Endothelial cell of umbilical vein (primary cell): Measurements from ENCODE around the gene MYLIP. TPM values are rescaled to one million over a fixed set of nuclear protein-coding genes. Genes with fewer than 3 reads are reported as not detected.

Experiments used
- BruUV-seq: library from RNA; stranded (reverse); fragments of 400-500 nt; replicated peaks from 2 replicates; lab custom pipeline; 2021; lab: Mats Ljungman, UMichigan
- CTCF ChIA-PET: fragments of 300-600, 350-600 bp; sonication (Branson Sonifier 250); formaldehyde crosslinking; loops from one replicate; lab custom pipeline; 2021; ENCODE audit warnings: antibody characterized with exemption, inconsistent platforms; lab: Charles Lee
- POLR2A ChIA-PET: fragments of 300-600, 350-600 bp; sonication (Branson Sonifier 250); formaldehyde crosslinking; loops from one replicate; lab custom pipeline; 2021; ENCODE audit warnings: antibody characterized with exemption, inconsistent platforms; lab: Charles Lee
- DNase-seq: peaks from one replicate; pipeline ENCODE4 v3.0.0-alpha.2; 2011; ENCODE audit warnings: low read depth, low spot score
- FAIRE-seq: peaks from 2 replicates; lab custom pipeline; 2011; peaks lifted over from hg19 to GRCh38; lab: Jason Lieb, UNC
- H2AFZ ChIP-seq: 2 replicates; pipeline ENCODE4 v1.6.0; 2012; ENCODE audit warnings: low read depth, low read length, control low read depth, inconsistent platforms
- H3K27ac ChIP-seq: 2 replicates; pipeline ENCODE4 v1.5.1; 2011; ENCODE audit warnings: low read depth, mild to moderate bottlenecking, control low read depth, low read length, moderate library complexity; ENCODE audit not compliant: insufficient read depth
- H3K27me3 ChIP-seq, 2 experiments: 2 replicates each; pipeline versions ENCODE4 v1.6.0 to v1.6.1; 2011; ENCODE audit warnings: low read length in 2 of 2, mixed read lengths in 1 of 2; ENCODE audit not compliant: control insufficient read depth in 2 of 2, insufficient read depth in 2 of 2
- H3K36me3 ChIP-seq, 2 experiments: 2 replicates in 1 of 2; 3 replicates in 1 of 2; pipeline ENCODE4 v1.5.1; 2011; ENCODE audit warnings: low read length in 2 of 2, mild to moderate bottlenecking in 1 of 2, moderate library complexity in 1 of 2; ENCODE audit not compliant: control insufficient read depth in 2 of 2, insufficient read depth in 2 of 2; ENCODE audit errors: extremely low read depth in 1 of 2
- H3K4me1 ChIP-seq: 3 replicates; pipeline ENCODE4 v1.5.1; 2011; ENCODE audit warnings: mild to moderate bottlenecking, low read length; ENCODE audit not compliant: control insufficient read depth, insufficient read depth; ENCODE audit errors: extremely low read depth
- H3K4me2 ChIP-seq: 2 replicates; pipeline ENCODE4 v1.6.1; 2011; ENCODE audit warnings: low read length, control low read depth, mixed read lengths; ENCODE audit not compliant: insufficient read depth
- H3K4me3 ChIP-seq, 3 experiments: fragments of 200-600 bp in 1 of 3; sonication (generic), shearing (Covaris generic) in 1 of 3; replicated peaks in 1 of 3; 2 replicates each; pipeline ENCODE4 v1.5.1; 2011 to 2016; ENCODE audit warnings: control low read depth in 3 of 3, low read length in 3 of 3, mild to moderate bottlenecking in 2 of 3, inconsistent platforms in 1 of 3, low read depth in 1 of 3, moderate library complexity in 1 of 3; ENCODE audit not compliant: insufficient read depth in 1 of 3
- H3K79me2 ChIP-seq: 2 replicates; pipeline ENCODE4 v1.6.0; 2012; ENCODE audit warnings: low read length, inconsistent platforms; ENCODE audit not compliant: control insufficient read depth, insufficient read depth
- H3K9ac ChIP-seq: replicated peaks from 2 replicates; pipeline ENCODE3; 2011; ENCODE audit warnings: low read length, control low read depth; ENCODE audit not compliant: insufficient read depth; ENCODE audit errors: extremely low read depth
- H3K9me1 ChIP-seq: replicated peaks from 3 replicates; pipeline ENCODE4 v1.6.0; 2011; ENCODE audit warnings: mild to moderate bottlenecking, low read length; ENCODE audit not compliant: control insufficient read depth, insufficient read depth; ENCODE audit errors: extremely low read depth
- H3K9me3 ChIP-seq: replicated peaks from 2 replicates; pipeline ENCODE4 v1.5.1; 2012; ENCODE audit warnings: low read length, inconsistent platforms; ENCODE audit not compliant: control insufficient read depth, insufficient read depth
- H4K20me1 ChIP-seq: replicated peaks from 2 replicates; pipeline ENCODE3; 2011; ENCODE audit warnings: mild to moderate bottlenecking, low read length; ENCODE audit not compliant: control insufficient read depth, insufficient read depth; ENCODE audit errors: extremely low read depth
- EZH2 ChIP-seq: IDR thresholded peaks from 2 replicates; pipeline ENCODE4 v1.6.1; 2012; ENCODE audit warnings: borderline replicate concordance, low read depth, mild to moderate bottlenecking, moderate library complexity, low read length, inconsistent platforms; ENCODE audit not compliant: severe bottlenecking
- FOS ChIP-seq: IDR thresholded peaks from 2 replicates; pipeline ENCODE4 v1.6.1; 2011; ENCODE audit warnings: mild to moderate bottlenecking, low read length, moderate library complexity, borderline replicate concordance; ENCODE audit not compliant: insufficient read depth
- GATA2 ChIP-seq: IDR thresholded peaks from 2 replicates; pipeline ENCODE4 v1.7.0; 2011; ENCODE audit warnings: low read depth, mild to moderate bottlenecking, moderate library complexity, mixed read lengths, low read length; ENCODE audit not compliant: insufficient read length, insufficient read depth
- JUN ChIP-seq: IDR thresholded peaks from 2 replicates; pipeline ENCODE4 v1.6.1; 2011; ENCODE audit warnings: borderline replicate concordance, low read depth; ENCODE audit not compliant: insufficient read length, insufficient read depth
- MYC ChIP-seq: IDR thresholded peaks from one replicate; pipeline ENCODE4 v1.6.1; 2011; ENCODE audit warnings: mild to moderate bottlenecking, low read depth, low read length
- POLR2A ChIP-seq: IDR thresholded peaks from 2 replicates; pipeline ENCODE4 v1.6.1; 2012; ENCODE audit warnings: low read depth, mild to moderate bottlenecking, control low read depth, low read length
- POLR2AphosphoS5 ChIP-seq: IDR thresholded peaks from 2 replicates; pipeline ENCODE4 v1.6.1; 2012; ENCODE audit warnings: low read depth, mild to moderate bottlenecking, control low read depth, low read length, moderate library complexity; ENCODE audit not compliant: insufficient read depth
- dilution Hi-C: fragments of 300-500 bp; cut with MboI; formaldehyde crosslinking; loops from one replicate; pipeline ENCODE4 v1.15.0; 2019; ENCODE audit warnings: low sequenced_read_pairs; ENCODE audit not compliant: extremely low pct_ligation_motif_present
- intact Hi-C: fragments of 100-400 bp; cut with micrococcal nuclease; formaldehyde crosslinking; loops from one replicate; pipeline ENCODE4 v1.10.0; 2022
- microRNA-seq: library from miRNA; unstranded; fragments of <30 nt; microRNA quantifications from one replicate; pipeline ENCODE4 v1.2.0, GENCODE V29; 2021; ENCODE audit warnings: borderline number of aligned reads, borderline replicate concordance
- polyA plus RNA-seq, 4 experiments: library from polyadenylated mRNA; depleted of rRNA in 3 of 4; stranded (reverse) in 3 of 4; unstranded in 1 of 4; fragments of >200 nt; gene quantifications; 2 replicates each; pipeline versions ENCODE4 v1.2.1 to v1.2.3, GENCODE V29; 2011 to 2012; ENCODE audit warnings: missing spikeins in 1 of 4
- small RNA-seq: library from RNA; depleted of rRNA; stranded (forward); fragments of <200 nt; gene quantifications from one replicate; pipeline ENCODE3, GENCODE V24; 2012; ENCODE audit warnings: low replicate concordance, low read depth; ENCODE audit not compliant: insufficient read depth, insufficient read length
- total RNA-seq: library from RNA; stranded (reverse); gene quantifications from 2 replicates; pipeline ENCODE4 v1.2.3, GENCODE V29; 2021
- TF ChIP-seq, protein P1 (sequence below): IDR thresholded peaks from 2 replicates; pipeline ENCODE4 v1.6.1; 2011; ENCODE audit not compliant: insufficient read depth, insufficient read length
- TF ChIP-seq, protein P2 (sequence below), 2 donors: IDR thresholded peaks; 1 replicate in 1 of 2; 2 replicates in 1 of 2; pipeline ENCODE4 v1.5.1; 2011; ENCODE audit warnings: low read length in 2 of 2, mild to moderate bottlenecking in 2 of 2, moderate library complexity in 2 of 2, control low read depth in 1 of 2, inconsistent platforms in 1 of 2, low read depth in 1 of 2; ENCODE audit not compliant: insufficient read depth in 1 of 2; ENCODE audit errors: extremely low read depth in 1 of 2

The MYLIP gene
- total and polyA plus RNA-seq, 2 donors (not counting 3 experiments of a cell fraction or from before 2014, with no cell fraction given) = 16.9 to 19.2 TPM

DNA sequence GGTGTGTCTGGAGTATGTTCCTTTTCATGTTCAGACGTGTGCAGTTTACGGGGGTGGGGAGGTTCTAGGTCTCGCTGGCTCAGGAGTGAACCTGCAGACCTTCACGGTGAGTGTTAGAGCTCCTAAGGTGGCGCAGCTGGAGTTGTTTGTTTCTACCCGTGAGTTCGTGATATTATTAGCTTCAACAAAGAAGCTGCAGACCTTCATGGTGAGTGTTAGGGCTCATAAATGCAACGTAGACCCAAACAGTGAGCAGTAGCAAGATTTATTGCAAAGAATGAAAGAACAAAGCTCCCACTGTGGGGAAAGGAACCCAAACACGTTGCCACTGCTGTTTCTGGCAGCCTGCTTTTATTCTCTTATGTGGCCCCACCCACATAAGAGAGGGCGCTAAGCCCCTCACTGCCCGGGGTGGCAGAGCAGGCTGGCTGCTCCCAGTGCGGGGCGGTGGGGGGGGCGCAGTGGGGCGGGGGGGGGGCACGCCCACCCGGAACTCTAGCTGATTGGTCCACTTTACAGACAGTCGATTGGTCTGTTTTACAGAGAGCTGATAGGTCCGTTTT, 68.2 kb downstream of the MYLIP start:
- TF ChIP-seq, protein P1, sequence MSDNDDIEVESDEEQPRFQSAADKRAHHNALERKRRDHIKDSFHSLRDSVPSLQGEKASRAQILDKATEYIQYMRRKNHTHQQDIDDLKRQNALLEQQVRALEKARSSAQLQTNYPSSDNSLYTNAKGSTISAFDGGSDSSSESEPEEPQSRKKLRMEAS = no peak
- no peak for TF ChIP-seq POLR2A
- no peak for TF ChIP-seq FOS
- no peak for TF ChIP-seq JUN
- TF ChIP-seq, protein P2, sequence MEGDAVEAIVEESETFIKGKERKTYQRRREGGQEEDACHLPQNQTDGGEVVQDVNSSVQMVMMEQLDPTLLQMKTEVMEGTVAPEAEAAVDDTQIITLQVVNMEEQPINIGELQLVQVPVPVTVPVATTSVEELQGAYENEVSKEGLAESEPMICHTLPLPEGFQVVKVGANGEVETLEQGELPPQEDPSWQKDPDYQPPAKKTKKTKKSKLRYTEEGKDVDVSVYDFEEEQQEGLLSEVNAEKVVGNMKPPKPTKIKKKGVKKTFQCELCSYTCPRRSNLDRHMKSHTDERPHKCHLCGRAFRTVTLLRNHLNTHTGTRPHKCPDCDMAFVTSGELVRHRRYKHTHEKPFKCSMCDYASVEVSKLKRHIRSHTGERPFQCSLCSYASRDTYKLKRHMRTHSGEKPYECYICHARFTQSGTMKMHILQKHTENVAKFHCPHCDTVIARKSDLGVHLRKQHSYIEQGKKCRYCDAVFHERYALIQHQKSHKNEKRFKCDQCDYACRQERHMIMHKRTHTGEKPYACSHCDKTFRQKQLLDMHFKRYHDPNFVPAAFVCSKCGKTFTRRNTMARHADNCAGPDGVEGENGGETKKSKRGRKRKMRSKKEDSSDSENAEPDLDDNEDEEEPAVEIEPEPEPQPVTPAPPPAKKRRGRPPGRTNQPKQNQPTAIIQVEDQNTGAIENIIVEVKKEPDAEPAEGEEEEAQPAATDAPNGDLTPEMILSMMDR (IDR thresholded peaks at IDR 0.05; ENCODE audit: extremely low read depth in 1 of 2, insufficient read depth in 1 of 2, low read depth in 1 of 2, low read length in 2 of 2) = no peak
- no peak for TF ChIP-seq GATA2
- no peak for TF ChIP-seq MYC
- no peak for TF ChIP-seq EZH2
- TF ChIP-seq POLR2AphosphoS5 = no peak
- CTCF ChIA-PET = interaction anchor here (0.6 to 12.3 kb wide), 5 partner anchors 10 to 962 kb away, joined by 3 to 90 read pairs (median 4); no protein-coding TSS in a partner anchor
- FAIRE-seq = no peak
- POLR2A ChIA-PET = no interaction called here
- intact Hi-C loops (no loop called here), dilution Hi-C loops (no loop called here)
- BruUV-seq = no TSS peak
- Histone ChIP-seq H4K20me1 (no peaks in the 10 kb centered on the region), H3K27ac (no peak overlapping the region), H3K4me2 (no peak overlapping the region), H3K9me3 (no peaks in the 10 kb centered on the region), H3K4me1 (no peaks in the 10 kb centered on the region), H3K36me3 (no peaks in the 10 kb centered on the region), H3K27me3 (peaks cover 0 to 6% of the 10 kb centered on the region in 2 experiments), H2AFZ (no peak overlapping the region), H3K9ac (no peak overlapping the region), H3K4me3 (no peak overlapping the region), H3K9me1 (no peaks in the 10 kb centered on the region), H3K79me2 (no peaks in the 10 kb centered on the region)
- DNase-seq = no peak

Small RNAs within 50 kb of the gene (microRNA-seq; reads per million reads assigned to microRNA genes)
- gene MIR4639 = not detected

Small RNAs within 50 kb of the gene (small RNA-seq; reads per million reads assigned to genes)
- not detected for gene MIR4639

Other genes with a start within 250 kb of the MYLIP start
- gene GMPR, start 109.5 kb downstream of the MYLIP start, total RNA-seq = 36.3 and 43.2 TPM in 2 replicates
- 58.7 and 64.0 TPM in 2 replicates for gene GMPR, start 109.5 kb downstream of the MYLIP start, polyA plus RNA-seq